ENCODE measurements around the gene WASL. TPM values are rescaled to one million over a fixed set of nuclear protein-coding genes. Genes with fewer than 3 reads are reported as not detected.
A peak's percentile ranks its signal among the peaks of the same experiment; 100 is the strongest.
"Not testable (repeated sequence)": the region's sequence is repeated elsewhere in the genome, so short reads cannot be mapped to it uniquely, and the experiment has no call there.

Gene WASL
- 5.8 and 7.5 TPM in 2 replicates for total RNA-seq (2014; rRNA removed; shearing (Covaris generic))
- 21.0 and 27.3 TPM in 2 replicates for polyA plus RNA-seq (2015; cell fraction: cytosol; rRNA removed)
- polyA plus RNA-seq (2015; cell fraction: nucleus; rRNA removed): 14.4 and 16.3 TPM in 2 replicates

DNA sequence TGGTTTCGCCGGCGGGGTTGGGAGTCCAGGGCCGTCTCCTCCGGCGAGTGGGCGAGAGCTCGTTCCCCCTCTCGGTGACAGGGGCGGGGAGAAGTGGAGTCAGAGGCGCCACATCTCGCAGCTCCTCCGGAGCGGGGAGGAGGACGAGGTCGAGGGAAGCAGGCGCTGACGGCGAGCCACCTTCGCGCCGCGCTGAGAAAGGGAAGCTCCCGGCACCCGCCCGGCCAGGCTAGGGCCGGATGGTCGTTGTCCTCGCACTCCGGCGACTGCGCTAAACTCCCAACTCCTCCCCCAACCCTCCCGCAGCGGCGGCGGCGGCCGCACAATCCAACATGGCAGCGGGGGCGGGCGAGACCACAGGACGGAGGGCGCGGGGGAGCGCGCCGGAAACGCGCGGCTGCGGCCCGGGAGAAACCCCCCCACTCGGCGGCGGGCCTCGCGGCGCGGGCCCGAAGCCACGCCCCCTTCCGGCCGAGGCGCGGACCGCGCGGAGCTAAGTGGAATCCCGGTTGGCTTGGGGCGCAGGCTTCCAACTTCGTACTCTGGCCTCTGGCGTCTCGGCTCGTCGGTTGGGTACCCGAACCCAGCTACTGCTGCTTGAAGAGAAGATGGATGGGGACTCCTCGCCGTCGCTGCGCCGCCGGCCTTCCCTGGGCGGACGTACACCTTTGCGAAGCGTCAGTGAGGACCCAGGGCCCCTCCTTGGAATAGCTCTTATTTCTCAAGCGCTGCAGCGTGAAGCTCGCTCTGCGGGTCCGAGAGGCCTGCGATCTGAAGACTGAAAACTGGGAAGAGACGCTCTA is at the start of gene WASL:
Gene WASL (minus strand): TSS at position 270 of the 803 bp plus-strand sequence. CDS start 269 bp downstream, at position 1.
- DNase-seq (ENCODE audit: low read depth): peak; percentile 87

- peak; percentile 90 for DNase-seq (ENCODE audit: low read depth)
These were observed 49.1 kb upstream of the WASL start for GRCh38 chr7:123797673-123798531.

DNA sequence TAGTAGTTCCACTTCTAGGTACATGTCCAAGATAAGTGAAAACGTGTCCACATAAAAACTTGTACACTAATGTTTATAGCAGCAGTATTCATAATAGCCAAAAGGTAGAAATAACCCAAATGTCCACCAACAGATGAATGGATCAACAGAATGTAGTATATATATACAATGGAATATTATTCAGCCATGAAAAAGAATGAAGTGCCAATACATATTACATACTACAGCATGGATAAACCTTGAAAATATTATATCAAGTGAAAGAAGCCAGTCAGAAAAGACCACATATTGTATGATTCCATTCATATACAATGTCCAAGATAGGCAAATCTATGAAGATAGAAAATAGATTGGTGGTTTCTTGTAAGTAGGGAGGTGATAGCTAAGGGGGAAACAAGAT is 47.8 kb upstream of the WASL start:
- DNase-seq (ENCODE audit: low read depth): no peak

- DNase-seq (ENCODE audit: low read depth): no peak
These were observed 47.1 kb upstream of the WASL start for GRCh38 chr7:123795917-123796316.

DNA sequence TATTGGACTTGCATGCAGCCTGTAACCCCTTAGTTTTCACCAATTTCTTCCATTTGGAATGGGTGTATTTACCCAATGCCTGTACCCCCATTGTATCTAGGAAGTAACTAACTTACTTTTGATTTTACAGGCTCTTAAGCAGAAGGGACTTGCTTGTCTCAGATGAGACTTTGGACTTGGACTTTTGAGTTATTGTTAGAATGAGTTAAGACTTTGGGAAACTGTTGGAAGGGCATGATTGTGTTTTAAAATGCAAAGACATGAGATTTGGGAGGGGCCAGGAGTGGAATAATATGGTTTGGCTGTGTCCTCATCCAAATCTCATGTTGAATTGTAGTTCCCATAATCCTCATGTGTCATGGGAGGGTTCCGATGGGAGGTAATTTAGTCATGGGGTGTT is 46.3 kb upstream of the WASL start:
- DNase-seq (ENCODE audit: low read depth): not testable (repeated sequence)

DNA sequence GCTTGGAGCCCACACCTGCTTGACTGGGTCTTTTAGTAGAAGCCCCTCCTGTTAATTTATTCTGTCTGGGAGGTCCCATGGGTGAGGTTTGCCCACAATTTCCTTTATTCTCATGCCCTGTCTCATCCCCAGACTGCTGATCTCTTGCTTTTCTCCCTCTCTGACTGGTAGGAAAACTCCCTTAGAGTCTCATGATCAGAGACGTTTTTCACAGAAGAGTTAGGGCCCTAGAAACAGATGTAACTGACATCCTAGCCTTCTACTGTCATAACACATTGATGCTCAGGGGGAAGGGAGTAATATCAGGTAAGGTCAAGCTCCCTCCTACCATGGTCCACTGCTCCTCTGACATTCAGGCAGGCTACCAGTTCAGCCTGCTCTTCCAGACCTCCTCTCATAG is 43.7 kb upstream of the WASL start:
- no peak for DNase-seq (ENCODE audit: low read depth)

- no peak for DNase-seq (ENCODE audit: low read depth)
These were observed 42.2 kb upstream of the WASL start for GRCh38 chr7:123791001-123791400.

DNA sequence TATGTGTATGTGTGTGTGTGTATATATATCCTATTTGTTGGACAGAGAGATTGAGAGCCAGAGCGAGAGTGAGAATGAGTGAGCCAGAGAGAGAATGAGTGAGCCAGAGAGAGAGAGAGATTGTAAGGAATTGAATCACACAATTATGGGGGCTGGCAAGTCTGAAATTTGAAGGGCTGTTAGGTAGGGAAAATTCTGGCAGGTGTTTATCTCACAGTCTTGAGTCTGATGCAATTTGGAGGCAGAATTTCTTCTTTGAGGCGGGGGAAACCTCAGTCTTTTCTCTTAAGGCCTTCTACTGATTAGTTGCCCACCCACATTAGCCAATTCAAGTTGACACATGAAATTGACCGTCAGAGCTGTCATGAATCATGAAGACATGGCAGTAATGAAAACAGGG is 41.0 kb upstream of the WASL start:
- no peak for DNase-seq (ENCODE audit: low read depth)

DNA sequence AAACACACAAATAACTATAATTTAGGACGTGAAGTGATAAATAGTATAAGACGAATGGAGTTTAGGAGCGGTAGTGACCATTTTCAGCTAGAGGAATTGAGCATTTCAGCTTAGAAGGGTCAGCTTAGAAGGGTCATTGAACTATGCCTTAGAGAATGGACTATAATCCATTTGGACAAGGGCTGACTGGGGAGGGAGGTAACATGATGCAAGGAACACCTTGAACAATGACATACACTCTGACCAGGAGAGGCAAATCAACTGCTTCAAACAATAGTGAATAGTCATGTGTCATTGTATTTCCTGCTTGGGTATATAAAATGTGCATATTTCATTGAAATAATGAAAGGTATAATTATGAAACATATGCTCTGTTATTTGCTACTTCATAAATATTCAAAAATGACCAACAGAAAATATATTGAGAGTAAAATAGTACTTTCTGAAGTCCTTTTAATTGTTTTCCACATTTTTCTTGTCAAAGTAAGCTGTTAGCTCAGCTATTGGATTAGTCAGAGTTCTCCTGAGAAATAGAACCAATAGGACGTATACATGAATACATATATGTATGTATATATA is 40.5 kb upstream of the WASL start:
- DNase-seq (ENCODE audit: low read depth): no peak

GRCh38 chr7:123788584-123788983 is 39.8 kb upstream of the WASL start:
- DNase-seq (ENCODE audit: low read depth): no peak

GRCh38 chr7:123787220-123788007 is 38.6 kb upstream of the WASL start:
- no peak for DNase-seq (ENCODE audit: low read depth)

DNA sequence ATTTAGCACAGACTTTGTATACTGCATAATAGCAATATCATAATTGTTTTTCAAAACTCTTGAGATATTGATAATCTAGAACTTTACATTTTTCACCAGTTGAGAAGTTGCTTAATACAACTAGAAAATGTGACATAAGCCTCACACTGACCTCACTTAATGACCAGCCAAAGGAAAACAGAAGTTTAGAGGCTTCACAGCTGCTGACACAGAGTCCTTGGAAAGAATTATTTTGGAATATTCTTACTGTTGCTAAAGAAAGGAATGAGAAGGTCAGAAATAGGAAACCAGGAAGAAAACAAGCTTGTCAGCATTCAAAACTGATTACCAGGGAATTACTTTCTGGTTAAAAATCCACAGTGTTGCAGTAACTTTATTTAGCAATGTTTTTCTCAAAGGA is 35.5 kb upstream of the WASL start:
- DNase-seq (ENCODE audit: low read depth): no peak

DNA sequence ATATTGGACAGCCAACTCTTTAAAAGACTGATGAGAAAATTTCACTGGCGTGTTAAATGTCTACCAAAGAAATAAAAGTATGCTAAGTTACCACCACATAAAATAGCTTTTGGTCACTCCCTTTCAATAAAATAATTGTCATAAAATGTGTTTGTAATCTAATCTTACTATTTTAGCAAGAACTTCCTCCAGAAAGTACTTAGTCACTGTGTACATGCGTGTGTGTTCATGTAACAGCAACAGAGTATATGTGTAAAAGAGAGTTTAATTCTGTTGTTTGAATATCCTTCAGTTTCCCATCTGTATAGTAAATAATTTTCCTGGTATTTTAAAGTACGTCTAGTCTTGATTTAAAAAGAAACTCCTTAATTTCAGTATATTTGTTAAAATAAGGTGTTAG is 35.0 kb upstream of the WASL start:
- no peak for DNase-seq (ENCODE audit: low read depth)

- no peak for DNase-seq (ENCODE audit: low read depth)
These were observed 33.4 kb upstream of the WASL start for GRCh38 chr7:123782071-123782798.

GRCh38 chr7:123780472-123780871 is 31.7 kb upstream of the WASL start:
- not testable (repeated sequence) for DNase-seq (ENCODE audit: low read depth)

- DNase-seq (ENCODE audit: low read depth): no peak
These were observed 25.7 kb upstream of the WASL start for GRCh38 chr7:123774496-123774895.

DNA sequence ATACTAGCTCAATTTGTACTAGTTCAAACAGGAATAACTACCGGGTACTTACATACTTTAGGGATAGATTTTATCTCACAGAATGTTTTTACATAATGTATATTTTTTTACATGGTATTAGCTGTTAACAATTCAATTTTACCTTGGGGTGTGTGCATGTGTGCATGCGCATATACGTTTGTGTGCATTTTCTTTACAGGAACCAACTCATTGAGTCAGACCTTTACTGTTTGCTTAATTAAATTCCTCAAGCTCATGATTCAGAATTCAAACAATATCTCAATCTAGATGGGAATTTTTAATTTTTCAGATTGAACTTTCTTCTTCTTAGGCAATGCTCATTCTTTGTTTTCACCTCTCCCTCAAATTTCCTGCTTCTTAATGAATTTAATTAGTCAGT is 24.7 kb upstream of the WASL start:
- DNase-seq (ENCODE audit: low read depth): no peak

DNA sequence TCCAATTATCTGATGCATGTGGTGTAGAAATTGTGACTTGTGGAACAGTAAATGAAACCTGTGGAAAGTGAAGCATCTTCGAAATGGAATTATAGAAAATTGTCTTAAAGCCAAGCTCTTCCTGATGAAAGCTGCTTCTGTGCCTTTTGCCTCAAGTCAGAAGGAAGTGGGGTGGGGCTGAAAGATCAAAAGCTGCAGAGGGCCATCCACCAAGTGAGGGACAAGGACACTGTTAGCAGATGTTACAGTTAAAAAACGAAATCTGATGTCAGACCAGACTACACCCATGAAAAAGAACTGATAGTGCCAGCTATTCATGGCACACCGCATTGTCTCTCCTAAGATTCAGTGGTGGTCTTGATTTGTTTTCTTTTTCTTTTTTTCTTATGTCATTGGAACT is 23.8 kb upstream of the WASL start:
- DNase-seq (ENCODE audit: low read depth): no peak

DNA sequence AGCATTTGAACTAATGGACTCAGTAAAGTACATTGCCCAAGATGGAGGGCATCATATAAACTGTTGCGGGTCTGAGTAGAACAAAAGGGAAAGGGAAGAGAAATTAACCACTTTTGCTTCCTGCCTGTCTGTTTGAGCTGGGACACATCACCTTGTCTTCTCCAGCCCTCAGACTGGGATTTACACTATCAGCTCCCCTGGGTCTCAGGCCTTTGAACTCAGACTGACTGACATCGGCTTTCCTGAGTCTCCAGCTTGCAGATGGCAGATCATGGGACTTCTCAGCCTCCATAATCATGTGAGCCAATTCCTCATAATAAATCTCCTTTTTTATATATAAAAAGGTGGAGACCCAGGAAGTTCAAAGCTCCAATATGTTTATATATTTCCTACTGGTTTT is 23.0 kb upstream of the WASL start:
- DNase-seq (ENCODE audit: low read depth): no peak

- DNase-seq (ENCODE audit: low read depth): no peak
These were observed 22.5 kb upstream of the WASL start for GRCh38 chr7:123771256-123771655.
